SK-N-SH treated with all-trans-retinoic acid at 6 μM for 48 hours (cell line): Measurements from ENCODE around the gene HTR2A.

Source experiments
- GLIS3 ChIP-seq: fragments of 250-450 bp; sonication (Bioruptor Pico); IDR thresholded peaks from 2 replicates; pipeline ENCODE4 v1.5.0; 2020; ENCODE audit warnings: mild to moderate bottlenecking, moderate library complexity
- ISL1 ChIP-seq: fragments of 250-450 bp; sonication (Bioruptor Pico); IDR thresholded peaks from 2 replicates; pipeline ENCODE4 v2.1.2; 2022; ENCODE audit warnings: mild to moderate bottlenecking, moderate library complexity
- RARB ChIP-seq: fragments of 250-450 bp; sonication (Bioruptor Pico); IDR thresholded peaks from 2 replicates; pipeline ENCODE4 v1.8.0; 2021; ENCODE audit warnings: mild to moderate bottlenecking, moderate library complexity
- TCF4 ChIP-seq: fragments of 250-450 bp; sonication (Bioruptor Pico); IDR thresholded peaks from 2 replicates; pipeline ENCODE4 v1.8.0; 2021; ENCODE audit warnings: mild to moderate bottlenecking, moderate library complexity, borderline replicate concordance
- ZFP30 ChIP-seq: fragments of 450-650 bp; formaldehyde crosslinking; IDR thresholded peaks from 2 replicates; pipeline ENCODE4 v1.5.0; 2022; ENCODE audit warnings: mild to moderate bottlenecking, moderate library complexity
- ZNF8 ChIP-seq: fragments of 450-650 bp; formaldehyde crosslinking; IDR thresholded peaks from 2 replicates; pipeline ENCODE4 v1.5.0; 2020; ENCODE audit warnings: mild to moderate bottlenecking, moderate library complexity
- TF ChIP-seq, protein P1 (sequence below): fragments of 250-450 bp; sonication (Bioruptor Pico); IDR thresholded peaks from 2 replicates; pipeline ENCODE4 v1.5.1; 2021; ENCODE audit warnings: mild to moderate bottlenecking, moderate library complexity
- TF ChIP-seq, protein P2 (sequence below): fragments of 250-450 bp; sonication (Bioruptor Pico); IDR thresholded peaks from 2 replicates; pipeline ENCODE4 v1.8.0; 2020; ENCODE audit warnings: mild to moderate bottlenecking, moderate library complexity, borderline replicate concordance

GRCh38 chr13:46908501-46908900 lies 11.6 kb upstream of the HTR2A start:
- no peak for TF ChIP-seq ISL1 (CRISPR knock-in tag)
- TF ChIP-seq ZFP30 (CRISPR knock-in tag), result no peak
- no peak for TF ChIP-seq TCF4 (CRISPR knock-in tag)
- TF ChIP-seq ZNF8 (CRISPR knock-in tag), result no peak
- TF ChIP-seq, protein P1, sequence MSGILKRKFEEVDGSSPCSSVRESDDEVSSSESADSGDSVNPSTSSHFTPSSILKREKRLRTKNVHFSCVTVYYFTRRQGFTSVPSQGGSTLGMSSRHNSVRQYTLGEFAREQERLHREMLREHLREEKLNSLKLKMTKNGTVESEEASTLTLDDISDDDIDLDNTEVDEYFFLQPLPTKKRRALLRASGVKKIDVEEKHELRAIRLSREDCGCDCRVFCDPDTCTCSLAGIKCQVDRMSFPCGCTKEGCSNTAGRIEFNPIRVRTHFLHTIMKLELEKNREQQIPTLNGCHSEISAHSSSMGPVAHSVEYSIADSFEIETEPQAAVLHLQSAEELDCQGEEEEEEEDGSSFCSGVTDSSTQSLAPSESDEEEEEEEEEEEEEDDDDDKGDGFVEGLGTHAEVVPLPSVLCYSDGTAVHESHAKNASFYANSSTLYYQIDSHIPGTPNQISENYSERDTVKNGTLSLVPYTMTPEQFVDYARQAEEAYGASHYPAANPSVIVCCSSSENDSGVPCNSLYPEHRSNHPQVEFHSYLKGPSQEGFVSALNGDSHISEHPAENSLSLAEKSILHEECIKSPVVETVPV (CRISPR knock-in tag), result no peak
- no peak for TF ChIP-seq GLIS3 (CRISPR knock-in tag)
- TF ChIP-seq RARB, result no peak
- TF ChIP-seq, protein P2, sequence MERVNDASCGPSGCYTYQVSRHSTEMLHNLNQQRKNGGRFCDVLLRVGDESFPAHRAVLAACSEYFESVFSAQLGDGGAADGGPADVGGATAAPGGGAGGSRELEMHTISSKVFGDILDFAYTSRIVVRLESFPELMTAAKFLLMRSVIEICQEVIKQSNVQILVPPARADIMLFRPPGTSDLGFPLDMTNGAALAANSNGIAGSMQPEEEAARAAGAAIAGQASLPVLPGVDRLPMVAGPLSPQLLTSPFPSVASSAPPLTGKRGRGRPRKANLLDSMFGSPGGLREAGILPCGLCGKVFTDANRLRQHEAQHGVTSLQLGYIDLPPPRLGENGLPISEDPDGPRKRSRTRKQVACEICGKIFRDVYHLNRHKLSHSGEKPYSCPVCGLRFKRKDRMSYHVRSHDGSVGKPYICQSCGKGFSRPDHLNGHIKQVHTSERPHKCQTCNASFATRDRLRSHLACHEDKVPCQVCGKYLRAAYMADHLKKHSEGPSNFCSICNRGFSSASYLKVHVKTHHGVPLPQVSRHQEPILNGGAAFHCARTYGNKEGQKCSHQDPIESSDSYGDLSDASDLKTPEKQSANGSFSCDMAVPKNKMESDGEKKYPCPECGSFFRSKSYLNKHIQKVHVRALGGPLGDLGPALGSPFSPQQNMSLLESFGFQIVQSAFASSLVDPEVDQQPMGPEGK, result no peak
